SK-N-DZ (cell line): Measurements from ENCODE around the gene SEC24A.
"Not testable (repeated sequence)": the region's sequence is repeated elsewhere in the genome, so short reads cannot be mapped to it uniquely, and the experiment has no call there.

Source experiments
- DNase-seq: peaks from one replicate; pipeline ENCODE4 v3.0.0-alpha.2; 2015; ENCODE audit warnings: low spot score
- small RNA-seq, 2 experiments: library from RNA; depleted of rRNA; stranded (forward); fragments of <200 nt; gene quantifications; one replicate each; pipeline ENCODE3, GENCODE V24; 2014

SEC24A gene

DNA sequence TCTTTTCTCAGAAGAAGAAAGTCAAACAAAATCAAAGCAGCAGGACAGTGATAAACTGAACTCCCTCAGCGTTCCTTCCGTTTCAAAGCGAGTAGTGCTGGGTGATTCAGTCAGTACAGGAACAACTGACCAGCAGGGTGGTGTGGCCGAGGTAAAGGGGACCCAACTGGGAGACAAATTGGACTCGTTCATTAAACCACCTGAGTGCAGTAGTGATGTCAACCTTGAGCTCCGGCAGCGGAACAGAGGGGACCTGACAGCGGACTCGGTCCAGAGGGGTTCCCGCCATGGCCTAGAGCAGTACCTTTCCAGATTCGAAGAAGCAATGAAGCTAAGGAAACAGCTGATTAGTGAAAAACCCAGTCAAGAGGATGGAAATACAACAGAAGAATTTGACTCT is 92.5 kb downstream of the SEC24A start:
- DNase-seq = no peak

DNA sequence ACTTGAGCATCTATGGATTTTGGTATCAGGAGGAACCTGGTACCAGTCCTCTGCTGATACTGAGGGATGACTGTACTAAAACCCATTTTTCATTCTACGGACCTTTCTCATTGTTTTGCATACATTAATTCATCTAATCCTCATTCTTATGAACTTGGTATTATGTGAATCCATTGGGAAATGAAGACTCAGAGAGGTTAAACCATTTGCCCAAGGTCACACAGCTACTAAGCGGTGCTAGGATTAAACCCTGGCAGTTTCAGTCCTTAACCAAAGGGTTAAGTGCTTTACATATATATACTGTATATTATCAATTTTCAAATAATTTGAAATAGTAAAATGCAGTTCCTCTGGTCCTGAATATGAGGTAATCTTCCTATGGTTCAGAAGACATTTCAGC is 93.5 kb downstream of the SEC24A start:
- DNase-seq = no peak

DNA sequence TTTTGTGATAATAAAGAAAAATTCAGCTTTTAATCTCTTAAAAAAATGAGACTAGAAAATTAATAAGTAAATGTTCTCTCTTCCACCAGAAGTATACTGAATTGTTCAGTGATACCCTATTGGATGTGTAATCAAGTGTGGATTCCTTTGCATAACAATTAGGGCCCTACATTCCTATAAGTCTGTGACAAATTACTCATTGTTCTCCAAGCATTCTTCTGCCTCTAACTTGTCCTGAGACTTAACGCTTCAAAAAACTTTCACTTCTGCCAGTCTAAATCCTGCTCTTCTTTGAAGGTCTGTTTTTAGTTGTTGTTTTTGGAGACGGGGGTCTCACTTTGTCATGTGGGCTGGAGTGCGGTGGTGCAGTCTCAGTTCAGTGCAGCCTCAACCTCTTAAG is 100.8 kb downstream of the SEC24A start:
- no peak for DNase-seq

DNA sequence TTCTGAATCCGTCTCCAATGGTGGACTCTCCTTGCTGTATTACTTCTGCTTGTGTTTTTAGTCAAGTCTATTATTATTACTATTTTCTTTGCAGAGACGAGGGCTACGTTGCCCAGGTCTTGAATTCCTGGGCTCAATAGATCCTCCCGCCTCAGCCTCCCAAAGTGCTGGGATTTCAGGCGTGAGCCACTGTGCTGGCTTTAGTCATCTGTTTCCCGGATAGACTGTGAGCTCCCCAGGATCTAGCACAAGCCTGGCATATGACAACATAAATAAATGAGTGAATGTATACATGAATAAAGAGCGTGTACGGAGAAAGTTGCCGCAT is 109.6 kb downstream of the SEC24A start:
- no peak for DNase-seq

DNA sequence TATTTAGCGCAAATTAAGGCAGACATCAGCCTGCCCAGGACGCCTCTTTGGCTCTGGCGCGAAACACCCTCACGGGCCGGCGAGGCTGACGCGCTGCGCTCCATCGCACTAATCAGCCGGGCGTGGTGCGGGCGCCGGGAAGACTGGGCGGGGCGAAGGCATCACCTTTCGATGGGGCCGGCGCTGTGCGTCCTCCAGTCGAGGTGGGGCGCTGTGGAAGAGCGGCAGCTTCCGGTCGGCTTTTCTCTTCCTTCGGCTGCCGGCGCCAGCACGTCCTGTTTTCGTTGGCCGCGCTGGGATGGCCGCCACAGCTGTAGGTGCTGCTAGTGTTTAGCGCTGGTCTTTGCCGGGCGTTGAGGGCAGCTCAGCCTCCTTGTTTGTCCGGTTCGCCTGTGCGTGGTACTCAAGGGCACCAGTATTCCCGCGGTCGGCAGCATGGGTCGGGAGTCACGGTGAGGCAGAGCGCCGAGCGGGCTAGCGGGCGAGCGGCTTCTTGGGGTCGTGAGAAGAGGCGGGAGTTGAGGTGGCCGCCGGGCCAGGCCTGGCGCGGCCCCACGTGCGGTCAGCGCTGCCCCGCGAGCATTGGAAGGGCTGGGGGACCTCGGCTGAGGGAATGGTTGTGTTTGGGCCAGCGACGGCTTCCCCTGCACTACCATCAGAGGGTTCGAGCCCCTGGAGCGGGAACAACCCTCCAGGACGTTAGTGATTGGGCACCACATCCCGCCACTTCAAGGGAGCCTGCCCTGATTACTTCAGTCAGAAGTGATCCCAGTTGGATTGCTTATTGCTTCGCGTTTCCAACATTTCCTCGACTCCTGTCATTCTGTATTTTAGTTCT is 110.1 kb downstream of the SEC24A start, which contains the start of gene DDX46:
TSS of gene DDX46 (plus strand) at position 276 of the 838 bp plus-strand sequence. CDS start at position 436, 160 bp downstream.
- DNase-seq = peak; percentile 93

DNA sequence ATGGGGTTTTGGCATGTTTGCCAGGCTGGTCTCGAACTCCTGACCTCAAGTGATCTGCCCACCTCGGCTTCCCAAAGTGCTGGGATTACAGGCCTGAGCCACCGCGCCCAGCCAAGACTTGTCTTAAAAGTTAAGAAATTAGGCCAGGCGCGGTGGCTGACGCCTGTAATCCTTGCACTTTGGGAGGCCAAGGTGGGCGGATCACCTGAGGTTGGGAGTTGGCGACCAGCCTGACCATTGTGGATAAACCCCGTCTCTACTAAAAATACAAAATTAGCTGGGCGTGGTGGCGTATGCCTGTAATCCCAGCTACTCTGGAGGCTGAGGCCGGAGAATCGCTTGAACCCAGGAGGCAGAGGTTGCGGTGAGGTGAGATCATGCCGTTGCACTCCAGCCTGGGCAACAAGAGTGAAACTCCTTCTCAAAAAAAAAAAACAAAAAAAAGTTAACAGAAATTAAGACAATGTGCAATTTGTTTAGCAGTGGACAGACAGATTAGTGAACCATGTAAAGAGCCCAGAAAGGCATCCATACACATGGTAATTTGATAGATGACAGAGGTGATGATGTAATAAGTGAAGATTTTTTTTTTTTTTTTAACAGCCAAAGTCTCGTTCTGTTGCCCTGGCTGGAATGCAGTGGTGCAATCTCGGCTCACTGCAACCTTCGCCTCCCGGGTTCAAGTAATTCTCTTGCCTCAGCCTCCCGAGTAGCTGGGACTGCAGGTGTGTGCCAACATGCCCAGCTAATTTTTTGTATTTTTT is 119.1 kb downstream of the SEC24A start:
- DNase-seq = not testable (repeated sequence)

DNA sequence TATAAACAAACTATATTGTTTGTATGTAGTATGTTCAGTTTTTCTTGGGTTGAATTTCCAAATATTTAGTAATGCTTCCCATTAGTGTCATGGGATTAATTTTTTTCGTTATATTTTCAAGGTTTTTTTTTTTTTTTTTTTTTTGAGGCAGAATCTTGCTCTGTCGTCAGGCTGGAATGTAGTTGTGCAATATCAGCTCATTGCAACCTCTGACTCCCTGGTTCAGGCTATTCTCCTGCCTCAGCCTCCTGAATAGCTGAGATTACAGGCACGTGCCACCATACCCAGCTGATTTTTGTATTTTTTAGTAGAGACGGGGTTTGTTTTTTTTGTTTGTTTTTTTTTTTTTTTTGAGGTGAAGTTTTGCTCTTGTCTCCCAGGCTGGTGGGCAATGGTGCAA is 120.6 kb downstream of the SEC24A start:
- DNase-seq = no peak

DNA sequence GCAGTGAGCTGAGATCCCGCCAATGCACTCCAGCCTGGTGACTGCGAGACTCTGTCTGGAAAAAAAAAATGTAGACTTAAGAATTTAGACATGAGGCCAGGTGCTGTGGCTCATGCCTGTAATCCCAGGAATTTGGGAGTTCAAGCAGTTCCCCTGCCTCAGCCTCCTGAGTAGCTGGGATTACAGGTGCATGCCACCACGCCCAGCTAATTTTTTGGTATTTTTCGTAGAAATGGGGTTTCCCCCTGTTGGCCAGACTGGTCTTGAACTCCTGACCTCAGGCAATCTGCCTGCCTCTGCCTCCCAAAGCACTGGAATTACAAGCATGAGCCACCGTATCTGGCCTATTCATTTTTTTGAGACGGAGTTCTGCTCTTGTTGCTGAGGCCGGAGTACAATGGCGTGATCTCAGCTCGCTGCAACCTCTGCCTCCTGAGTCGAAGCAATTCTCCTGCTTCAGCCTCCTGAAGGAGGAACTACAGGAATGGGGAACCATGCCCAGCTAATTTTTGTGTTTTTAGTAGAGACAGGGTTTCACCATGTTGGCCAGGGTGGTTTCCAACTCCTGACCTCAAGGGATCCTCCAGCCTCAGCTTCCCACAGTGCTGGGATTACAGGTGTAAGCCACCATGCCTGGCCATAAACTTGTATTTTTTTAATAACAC is 124.0 kb downstream of the SEC24A start:
- no peak for DNase-seq

DNA sequence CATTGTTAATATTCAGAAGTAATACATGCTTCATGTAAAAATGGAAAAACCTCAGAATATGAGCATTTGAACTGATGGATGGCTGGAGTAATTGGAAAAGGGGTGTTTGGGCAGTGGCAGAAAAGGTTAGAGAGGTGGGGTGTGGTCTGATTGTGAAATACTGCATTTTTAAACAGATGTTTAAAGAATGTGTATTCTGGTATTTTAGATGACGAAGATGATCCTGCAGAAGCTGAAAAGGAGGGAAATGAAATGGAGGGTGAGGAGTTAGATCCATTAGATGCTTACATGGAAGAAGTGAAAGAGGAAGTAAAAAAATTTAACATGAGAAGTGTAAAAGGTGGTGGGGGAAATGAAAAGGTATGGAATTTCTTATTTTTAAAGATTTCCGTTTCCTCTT is 128.8 kb downstream of the SEC24A start:
- no peak for DNase-seq

Small RNA genes within 50 kb of the gene (small RNA-seq; reads per million reads assigned to genes)
- gene RNU6-1164P = 0 reads per million in 2 experiments
- gene RNU6-1311P = 0 reads per million in 2 experiments
- gene RNU6-757P = 0 reads per million in 2 experiments
